ENCODE data around the gene PRTG.
"Not testable (repeated sequence)": the region's sequence is repeated elsewhere in the genome, so short reads cannot be mapped to it uniquely, and the experiment has no call there.

Gene PRTG

DNA sequence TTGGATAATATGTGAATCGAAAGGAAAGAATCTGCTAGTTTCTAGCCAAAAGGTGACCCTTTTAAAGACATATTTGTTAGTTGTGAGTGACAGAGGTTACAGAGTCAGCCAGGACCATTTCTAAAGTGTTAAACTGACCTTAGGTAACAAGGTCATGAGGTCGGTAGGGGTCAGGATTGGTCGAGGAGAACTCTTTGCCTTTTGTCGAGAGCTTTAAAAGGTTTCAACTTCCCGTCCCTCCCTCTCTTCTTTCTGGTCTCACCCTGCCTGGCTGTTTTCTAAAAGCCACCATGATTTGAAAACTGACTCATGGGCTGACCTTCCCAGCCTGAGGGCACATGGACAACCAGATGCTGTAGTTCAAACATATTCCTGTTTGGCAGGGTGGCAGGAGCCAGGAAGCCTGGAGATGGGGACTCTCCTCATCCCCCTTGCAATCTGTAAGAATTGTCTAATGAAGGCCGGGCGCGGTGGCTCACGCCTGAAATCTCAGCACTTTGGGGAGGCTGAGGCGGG is 25.8 kb upstream of the PRTG start:
- TF ChIP-seq, protein P1, sequence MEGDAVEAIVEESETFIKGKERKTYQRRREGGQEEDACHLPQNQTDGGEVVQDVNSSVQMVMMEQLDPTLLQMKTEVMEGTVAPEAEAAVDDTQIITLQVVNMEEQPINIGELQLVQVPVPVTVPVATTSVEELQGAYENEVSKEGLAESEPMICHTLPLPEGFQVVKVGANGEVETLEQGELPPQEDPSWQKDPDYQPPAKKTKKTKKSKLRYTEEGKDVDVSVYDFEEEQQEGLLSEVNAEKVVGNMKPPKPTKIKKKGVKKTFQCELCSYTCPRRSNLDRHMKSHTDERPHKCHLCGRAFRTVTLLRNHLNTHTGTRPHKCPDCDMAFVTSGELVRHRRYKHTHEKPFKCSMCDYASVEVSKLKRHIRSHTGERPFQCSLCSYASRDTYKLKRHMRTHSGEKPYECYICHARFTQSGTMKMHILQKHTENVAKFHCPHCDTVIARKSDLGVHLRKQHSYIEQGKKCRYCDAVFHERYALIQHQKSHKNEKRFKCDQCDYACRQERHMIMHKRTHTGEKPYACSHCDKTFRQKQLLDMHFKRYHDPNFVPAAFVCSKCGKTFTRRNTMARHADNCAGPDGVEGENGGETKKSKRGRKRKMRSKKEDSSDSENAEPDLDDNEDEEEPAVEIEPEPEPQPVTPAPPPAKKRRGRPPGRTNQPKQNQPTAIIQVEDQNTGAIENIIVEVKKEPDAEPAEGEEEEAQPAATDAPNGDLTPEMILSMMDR (IDR thresholded peaks at IDR 0.05; ENCODE audit: insufficient read depth, low read depth, low read length, missing control alignments): no peak
- no peak for DNase-seq (ENCODE audit: low read depth)
- H3K4me3 ChIP-seq (ENCODE audit: low read depth, low read length): no peak overlapping the region

DNA sequence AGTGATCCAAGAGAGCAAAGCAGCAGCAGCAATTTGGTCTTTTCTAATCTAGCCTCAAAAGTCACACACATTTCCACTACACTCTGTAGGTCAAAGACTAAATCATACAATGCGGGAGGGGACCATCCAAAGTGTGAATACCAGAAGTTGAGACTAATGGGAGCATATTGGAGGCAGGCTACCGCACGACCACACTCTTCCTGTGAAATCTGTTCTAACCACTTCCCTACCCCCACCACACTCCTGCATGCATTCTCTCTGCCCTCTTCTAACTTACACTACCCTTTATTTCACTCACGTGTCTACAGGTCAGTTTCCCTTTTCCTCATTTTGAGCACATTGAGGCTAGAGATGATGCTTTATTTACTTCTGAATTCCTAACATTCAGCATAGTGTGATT is 23.7 kb upstream of the PRTG start:
- TF ChIP-seq, protein P1 (IDR thresholded peaks at IDR 0.05; ENCODE audit: insufficient read depth, low read depth, low read length, missing control alignments): no peak
- H3K4me3 ChIP-seq (ENCODE audit: low read depth, low read length): no peak overlapping the region
- no peak for DNase-seq (ENCODE audit: low read depth)

DNA sequence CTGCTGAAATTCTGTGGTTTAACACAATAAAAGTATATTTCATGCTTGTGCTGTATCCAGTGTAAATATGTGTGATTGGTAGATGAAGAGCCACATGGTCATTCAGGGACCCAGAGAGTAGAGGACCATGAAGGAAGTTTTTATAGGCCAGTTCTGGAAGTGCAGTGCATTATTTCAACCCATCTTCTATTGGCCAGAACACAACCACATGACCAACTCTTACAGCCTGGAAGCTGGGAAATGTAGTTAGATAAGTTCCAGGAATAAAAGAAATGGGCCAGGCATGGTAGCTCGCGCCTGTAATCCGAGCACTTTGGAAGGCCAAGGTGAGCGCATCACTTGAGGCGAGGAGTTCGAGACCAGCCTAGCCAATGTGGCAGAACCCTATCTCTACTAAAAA is 21.4 kb upstream of the PRTG start:
- DNase-seq (ENCODE audit: low read depth): no peak
- TF ChIP-seq, protein P1 (IDR thresholded peaks at IDR 0.05; ENCODE audit: insufficient read depth, low read depth, low read length, missing control alignments): no peak
- no peak overlapping the region for H3K4me3 ChIP-seq (ENCODE audit: low read depth, low read length)

DNA sequence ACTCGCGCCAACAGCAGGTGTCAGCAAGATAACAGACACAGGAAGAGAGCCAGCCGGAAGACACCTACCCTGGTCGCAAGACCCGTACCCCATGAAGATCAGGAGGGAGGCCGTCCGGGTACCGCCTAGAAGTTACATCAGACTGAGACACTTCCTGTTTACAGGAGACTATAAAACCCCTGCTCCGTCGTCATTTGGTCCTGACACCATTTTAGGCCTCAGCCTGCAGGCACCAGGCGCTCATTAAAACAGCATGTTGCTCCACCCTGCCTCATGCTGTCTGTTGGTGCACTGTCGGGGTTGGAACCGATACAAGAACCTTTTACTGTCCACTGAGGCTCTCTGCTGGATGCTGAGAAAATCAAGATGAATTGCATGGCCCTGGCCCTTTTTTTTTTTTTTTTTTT is 15.6 kb upstream of the PRTG start:
- H3K4me3 ChIP-seq (ENCODE audit: low read depth, low read length): no peak overlapping the region
- TF ChIP-seq, protein P1 (IDR thresholded peaks at IDR 0.05; ENCODE audit: insufficient read depth, low read depth, low read length, missing control alignments): no peak
- no peak for DNase-seq (ENCODE audit: low read depth)

DNA sequence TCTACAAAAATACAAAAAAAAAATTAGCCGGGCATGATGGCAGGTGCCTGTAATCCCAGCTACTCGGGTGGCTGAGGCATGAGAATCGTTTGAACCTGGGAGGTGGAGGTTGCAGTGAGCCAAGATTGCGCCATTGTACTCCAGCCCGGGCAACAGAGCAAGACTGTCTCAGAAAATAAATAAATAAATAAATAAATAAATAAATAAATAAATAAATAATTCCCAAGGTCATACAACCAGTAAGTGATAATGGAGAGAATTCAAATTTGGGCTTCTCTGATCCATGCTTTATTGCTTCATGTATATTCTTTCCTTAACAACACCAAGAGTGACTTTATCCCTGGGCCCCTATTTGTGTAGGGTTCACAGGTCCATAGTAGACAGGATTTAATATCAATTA is 10.5 kb upstream of the PRTG start:
- H3K4me3 ChIP-seq (ENCODE audit: low read depth, low read length); DNase-seq (ENCODE audit: low read depth): not testable (repeated sequence)

DNA sequence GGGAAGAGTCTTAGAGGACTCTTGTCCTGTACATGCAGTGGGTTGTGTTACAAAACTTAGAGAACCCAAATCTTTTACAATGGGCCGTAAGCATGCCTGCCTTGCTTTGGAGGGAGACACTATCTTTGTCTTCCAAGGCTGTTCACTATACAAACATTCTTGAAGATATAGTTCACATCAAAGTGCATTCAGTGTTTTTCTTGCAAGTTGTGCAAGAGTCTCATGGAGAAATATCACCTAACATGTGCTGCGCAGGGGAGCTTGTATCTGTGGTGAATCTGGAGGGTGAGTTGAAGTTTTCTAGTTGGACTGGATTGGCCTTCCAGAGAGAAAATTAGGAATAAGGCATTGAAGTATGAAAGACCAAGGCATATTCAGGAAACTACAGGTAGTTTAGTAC is 7.8 kb upstream of the PRTG start:
- TF ChIP-seq, protein P1 (IDR thresholded peaks at IDR 0.05; ENCODE audit: insufficient read depth, low read depth, low read length, missing control alignments): no peak
- no peak for DNase-seq (ENCODE audit: low read depth)
- H3K4me3 ChIP-seq (ENCODE audit: low read depth, low read length): no peak overlapping the region

DNA sequence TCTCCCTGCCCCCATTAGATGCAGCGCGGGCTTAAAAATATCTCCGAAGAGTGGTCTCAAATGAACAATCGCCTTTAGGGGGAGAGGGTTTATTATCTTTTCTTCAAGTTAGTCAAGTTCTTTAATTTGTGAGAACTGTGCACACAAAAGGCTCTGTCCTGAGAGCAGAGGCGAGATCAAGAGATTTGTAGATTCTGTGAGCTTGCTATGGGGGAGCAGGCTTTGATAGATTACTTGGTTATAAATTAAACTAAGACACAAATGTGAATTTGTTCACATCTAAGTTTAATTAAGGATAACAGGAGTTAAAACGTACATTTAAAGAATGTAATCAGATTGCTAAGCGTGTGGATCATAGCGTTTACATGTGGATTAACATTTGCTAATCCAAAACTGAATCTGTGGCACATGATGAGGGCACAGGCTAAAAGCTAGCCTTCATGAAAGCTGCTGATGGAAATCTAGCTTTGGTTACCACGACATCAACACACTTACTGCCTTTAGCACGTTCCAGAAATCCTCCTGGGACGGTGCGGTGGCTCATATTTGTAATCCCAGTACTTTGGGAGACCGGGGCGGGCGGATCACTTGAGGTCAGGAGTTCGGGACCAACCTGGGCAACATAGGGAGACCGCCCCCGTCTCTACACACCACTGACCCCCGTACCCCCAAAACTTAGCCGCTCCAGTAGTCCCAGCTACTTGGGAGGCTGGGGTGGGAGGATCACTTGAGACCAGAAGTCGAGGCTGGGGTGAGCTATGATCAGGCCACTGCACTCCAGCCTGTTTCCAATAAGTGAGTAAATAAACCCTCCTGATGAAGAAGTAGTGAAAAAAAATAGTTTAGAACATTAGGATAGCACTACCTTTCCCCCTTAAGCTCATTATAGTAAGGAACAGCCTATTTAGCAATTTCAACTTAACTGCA is 1.0 kb upstream of the PRTG start:
- no peak overlapping the region for H3K4me3 ChIP-seq (ENCODE audit: low read depth, low read length)
- TF ChIP-seq, protein P1 (IDR thresholded peaks at IDR 0.05; ENCODE audit: insufficient read depth, low read depth, low read length, missing control alignments): no peak
- no peak for DNase-seq (ENCODE audit: low read depth)
